NCI-H526 (cell line): ENCODE measurements around the gene HNRNPM.
"Not testable (repeated sequence)": the region's sequence is repeated elsewhere in the genome, so short reads cannot be mapped to it uniquely, and the experiment has no call there.

Experiments
- DNase-seq, 2 experiments: peaks; one replicate each; lab custom pipeline; 2025; lab: John Stamatoyannopoulos, UW

HNRNPM gene

DNA sequence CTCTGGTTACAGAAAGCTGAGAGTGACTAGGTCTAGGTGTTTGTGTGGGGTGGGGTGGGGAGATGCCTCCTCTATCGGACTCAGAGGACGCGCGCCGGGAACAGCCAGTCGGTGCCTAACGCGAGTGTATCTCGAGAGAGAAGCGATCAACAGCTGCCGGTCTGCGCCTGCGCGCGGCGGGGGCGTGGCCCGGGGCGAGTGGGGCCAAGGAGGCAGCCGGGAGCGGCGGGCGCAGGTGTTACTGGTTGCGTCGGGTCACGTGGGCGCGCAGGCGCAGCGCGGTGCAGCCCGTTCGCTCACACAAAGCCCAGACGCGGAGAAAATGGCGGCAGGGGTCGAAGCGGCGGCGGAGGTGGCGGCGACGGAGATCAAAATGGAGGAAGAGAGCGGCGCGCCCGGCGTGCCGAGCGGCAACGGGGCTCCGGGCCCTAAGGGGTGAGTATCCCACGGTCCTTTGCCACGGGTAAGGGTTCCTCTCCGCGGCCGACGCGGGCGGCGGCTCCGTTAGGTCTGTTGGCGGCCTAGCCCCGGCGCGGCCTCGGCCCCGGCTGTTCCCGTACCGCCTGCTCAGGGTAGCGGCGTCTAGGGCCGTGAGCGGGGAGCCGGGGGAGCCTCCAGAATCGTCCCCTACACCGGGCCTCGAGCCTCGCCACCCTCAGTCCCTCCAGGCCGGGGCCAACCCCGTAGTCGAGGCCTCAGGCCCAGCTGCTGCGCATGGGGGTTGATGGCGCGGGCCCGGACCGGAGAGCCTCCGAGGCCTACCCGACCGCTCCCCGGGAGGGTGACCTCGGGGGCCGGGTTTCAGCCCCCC, at the start of gene HNRNPM:
TSS of gene HNRNPM (plus strand) at position 299 of the 811 bp plus-strand sequence. CDS start at position 323, 24 bp downstream.
- DNase-seq: peak; percentile 93 to 99

- no peak for DNase-seq
Measured at GRCh38 chr19:8395621-8396082, 49.1 kb upstream of the HNRNPM start.

GRCh38 chr19:8396185-8396562, 48.6 kb upstream of the HNRNPM start:
- DNase-seq: no peak

DNA sequence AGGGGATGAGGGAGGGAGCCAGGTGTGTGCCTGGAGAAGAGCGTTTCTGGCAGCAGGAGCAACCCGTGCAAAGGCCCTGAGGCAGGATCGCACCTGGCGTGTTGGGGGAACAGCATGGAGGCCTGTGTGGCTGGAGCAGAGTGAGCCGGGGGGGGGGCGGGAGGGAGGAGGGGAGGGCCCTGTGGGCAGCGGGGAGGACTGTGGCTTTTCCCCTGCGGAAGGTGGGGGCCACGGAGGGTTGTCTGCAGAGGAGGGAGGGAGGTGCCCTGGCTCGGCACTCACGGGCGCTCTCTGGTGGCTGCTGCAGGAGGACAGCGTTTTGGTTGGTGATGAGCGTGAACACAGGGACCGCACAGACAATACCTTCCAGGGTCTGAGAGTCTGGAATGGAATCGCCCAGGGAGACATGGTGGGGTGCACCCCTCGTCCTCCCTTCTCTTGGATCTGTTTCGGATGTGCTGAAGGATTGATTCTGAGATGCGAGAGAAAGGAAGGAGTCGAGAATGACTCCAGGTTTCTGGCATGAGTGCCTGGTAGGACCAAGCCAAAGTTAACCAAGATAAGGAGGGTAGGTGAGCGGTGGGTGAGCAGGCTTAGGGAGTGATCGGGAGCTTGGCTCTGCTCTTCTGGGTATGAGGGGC, 48.1 kb upstream of the HNRNPM start:
- DNase-seq: peak in 1 of 2 experiments; percentile 45

DNA sequence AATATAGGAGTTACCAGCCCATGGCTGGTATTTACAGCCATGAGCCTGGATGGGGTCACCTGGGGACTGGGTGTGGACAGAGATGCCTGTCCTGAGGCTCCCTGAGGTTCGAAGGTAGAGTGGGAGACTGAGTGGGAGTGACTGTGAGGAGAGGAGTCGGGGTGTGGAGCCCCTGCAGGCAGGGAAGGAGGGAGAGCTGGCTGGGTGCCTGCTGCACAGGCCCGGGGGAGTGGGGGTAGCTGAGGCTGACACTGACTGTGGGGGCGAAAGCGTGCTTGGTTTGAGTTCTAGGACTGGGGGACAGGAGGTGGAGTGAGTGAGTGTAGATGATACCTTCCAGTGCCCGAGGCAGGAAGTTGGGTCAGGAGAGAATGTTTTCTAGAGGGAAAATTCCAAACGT, 47.5 kb upstream of the HNRNPM start:
- no peak for DNase-seq

DNA sequence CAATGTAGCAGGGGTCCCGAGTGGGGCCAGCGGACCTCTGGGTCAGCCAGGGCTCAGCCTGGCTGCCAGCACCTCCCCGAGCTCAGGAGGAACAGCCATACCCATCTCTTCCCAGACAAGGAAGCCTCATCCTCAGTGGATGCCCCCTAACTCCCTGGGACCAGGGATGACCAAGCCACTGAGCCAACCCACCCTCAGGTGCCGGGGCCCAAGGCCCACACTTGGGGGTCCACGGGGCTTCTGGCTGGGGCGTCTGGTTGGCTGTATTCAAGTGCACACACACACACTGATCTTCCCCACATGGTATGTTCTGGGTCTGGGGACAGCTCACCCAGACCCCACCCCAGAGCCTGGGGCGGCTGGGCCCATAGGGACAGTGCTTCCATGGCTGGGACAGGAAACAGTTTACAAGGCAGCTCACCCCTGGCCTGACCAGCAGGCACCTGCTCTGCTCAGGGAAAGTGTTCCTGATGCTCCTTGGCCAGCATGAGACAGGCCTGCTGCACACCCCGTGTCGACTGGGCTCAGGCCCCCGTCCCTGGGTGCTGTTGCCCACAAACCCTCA, 46.9 kb upstream of the HNRNPM start:
- no peak for DNase-seq

DNA sequence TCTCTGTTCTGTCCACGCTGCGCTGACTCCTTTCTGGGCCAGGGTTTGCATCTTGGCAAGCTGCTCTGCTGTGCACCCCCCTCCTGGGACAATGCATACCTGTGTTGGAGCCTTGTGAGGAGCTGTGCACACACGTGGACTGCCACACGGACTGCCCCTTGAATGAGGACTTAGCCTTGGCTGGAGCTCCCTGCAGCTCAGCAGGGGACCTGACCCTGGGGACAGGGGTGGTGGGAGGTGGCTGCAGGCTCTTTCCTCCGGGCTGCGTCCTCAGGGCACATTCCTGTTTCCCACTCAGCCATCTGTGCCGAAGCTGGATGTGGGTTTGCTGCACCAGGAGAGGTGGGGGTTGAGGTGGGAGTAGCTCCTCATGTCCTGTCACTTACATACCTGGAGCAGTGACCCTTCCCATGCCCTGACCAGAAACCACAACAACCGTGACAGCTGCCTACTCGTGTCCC, 46.4 kb upstream of the HNRNPM start:
- DNase-seq: no peak

DNA sequence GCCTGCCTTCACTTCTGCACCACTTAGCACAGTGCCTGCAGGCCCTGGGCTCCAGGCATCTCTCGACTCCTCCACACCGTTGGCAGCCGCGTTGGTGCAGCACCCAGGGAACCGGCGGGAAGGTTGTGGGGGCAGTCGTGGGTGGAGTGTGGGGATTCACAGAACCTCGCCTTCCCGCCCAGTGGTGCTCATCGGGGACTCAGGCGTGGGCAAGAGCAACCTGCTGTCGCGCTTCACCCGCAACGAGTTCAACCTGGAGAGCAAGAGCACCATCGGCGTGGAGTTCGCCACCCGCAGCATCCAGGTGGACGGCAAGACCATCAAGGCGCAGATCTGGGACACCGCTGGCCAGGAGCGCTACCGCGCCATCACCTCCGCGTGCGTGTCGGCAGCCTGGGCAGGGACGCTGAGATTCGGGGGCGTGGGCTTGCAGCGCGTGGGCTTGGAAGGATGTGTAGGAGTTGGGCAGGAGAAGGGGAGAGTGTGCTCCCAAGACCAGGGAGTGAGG, 45.0 kb upstream of the HNRNPM start:
- no peak for DNase-seq

- DNase-seq: no peak
Measured at GRCh38 chr19:8401981-8402411, 42.8 kb upstream of the HNRNPM start.

GRCh38 chr19:8403098-8403819, 41.5 kb upstream of the HNRNPM start:
- no peak for DNase-seq

DNA sequence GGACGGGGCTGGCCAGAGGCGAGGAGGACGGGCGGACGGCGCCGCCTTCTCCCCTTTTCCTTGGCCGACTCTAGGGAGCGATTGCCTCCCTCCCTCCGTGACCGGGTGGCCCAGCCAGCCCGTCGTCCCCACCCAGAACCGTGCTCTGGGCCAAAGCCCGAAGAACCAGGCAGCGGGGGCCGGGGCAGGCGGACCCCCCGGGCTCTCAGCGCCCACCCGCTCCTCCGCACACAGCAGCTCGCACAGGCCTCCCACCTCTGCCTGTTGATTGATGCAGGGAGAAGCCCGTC, 41.0 kb upstream of the HNRNPM start:
- DNase-seq: no peak

- DNase-seq: no peak
Measured at GRCh38 chr19:8404391-8405151, 40.2 kb upstream of the HNRNPM start.

GRCh38 chr19:8410718-8411117, 34.1 kb upstream of the HNRNPM start:
- not testable (repeated sequence) for DNase-seq

GRCh38 chr19:8412783-8413628, 31.8 kb upstream of the HNRNPM start, which contains the start of gene MARCHF2:
Gene MARCHF2 (plus strand): TSS chr19:8413305. CDS start chr19:8421841, 8,536 bp downstream.
- peak; percentile 77 to 97 for DNase-seq

DNA sequence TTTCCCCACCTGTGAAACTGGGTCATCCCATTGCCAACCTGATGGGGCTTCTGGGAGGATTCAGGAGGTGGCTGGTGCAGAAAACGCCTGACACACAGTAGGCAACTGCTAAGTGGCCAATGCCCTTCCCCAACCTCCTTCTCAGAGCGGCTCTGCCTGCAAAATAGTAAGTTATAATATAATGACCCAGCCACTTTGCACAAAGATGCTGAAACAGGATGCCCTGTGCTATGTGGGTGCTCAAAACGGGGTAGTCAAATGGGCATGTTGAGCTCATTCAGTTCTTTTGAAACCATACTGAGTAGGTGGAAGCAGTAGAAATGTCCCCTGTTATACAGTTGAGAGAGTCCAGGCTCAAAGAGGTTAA, 31.2 kb upstream of the HNRNPM start:
- no peak for DNase-seq

GRCh38 chr19:8416796-8417195, 28.0 kb upstream of the HNRNPM start:
- DNase-seq: no peak

- DNase-seq: no peak
Measured at GRCh38 chr19:8421484-8422461, 23.0 kb upstream of the HNRNPM start.

GRCh38 chr19:8423817-8424223, 21.0 kb upstream of the HNRNPM start:
- DNase-seq: no peak

DNA sequence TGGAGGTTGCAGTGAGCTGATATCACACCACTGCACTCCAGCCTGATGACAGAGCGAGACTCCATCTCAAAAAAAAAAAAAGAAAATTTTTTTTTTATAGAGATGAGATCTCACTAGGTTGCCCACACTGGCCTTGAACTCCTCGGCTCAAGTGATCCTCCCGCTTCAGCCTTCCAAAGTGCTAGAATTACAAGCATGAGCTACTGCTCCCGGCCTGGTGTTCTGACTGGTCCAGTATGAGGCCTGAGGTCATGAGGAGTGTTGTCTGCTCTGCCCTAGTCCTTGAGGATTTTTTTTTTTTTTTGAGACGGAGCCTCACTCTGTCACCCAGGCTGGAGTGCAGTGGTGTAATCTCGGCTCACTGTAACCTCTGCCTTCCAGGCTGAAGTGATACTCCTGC, 19.4 kb upstream of the HNRNPM start:
- not testable (repeated sequence) for DNase-seq
